Tibial artery (tissue), 4 donors: ENCODE data around the gene RASGRP3.

Experiments used
- DNase-seq, 2 donors: peaks; one replicate each; pipeline ENCODE4 v3.0.0-alpha.2; 2019
- H3K27ac ChIP-seq, 2 donors: fragments of 200-600 bp; sonication (generic) in 1 of 2; 1 replicate in 1 of 2; 2 replicates in 1 of 2; pipeline ENCODE4 v1.5.1; 2018 to 2019; ENCODE audit warnings: mild to moderate bottlenecking in 1 of 2
- H3K27me3 ChIP-seq, 2 donors: fragments of 200-600 bp; sonication (generic) in 1 of 2; one replicate each; pipeline versions ENCODE4 v1.5.1 to v1.6.0; 2016 to 2019
- H3K36me3 ChIP-seq, 3 donors: fragments of 200-600 bp; sonication (generic) in 2 of 3; one replicate each; pipeline ENCODE4 v1.5.1; 2016 to 2019; ENCODE audit warnings: mild to moderate bottlenecking in 2 of 3
- H3K4me1 ChIP-seq, 4 donors: fragments of 200-600 bp; sonication (generic) in 2 of 4; 1 replicate in 3 of 4; 2 replicates in 1 of 4; pipeline ENCODE4 v1.5.1; 2016 to 2019
- H3K4me3 ChIP-seq, 2 donors: fragments of 200-600 bp; sonication (generic) in 1 of 2; 1 replicate in 1 of 2; 2 replicates in 1 of 2; pipeline ENCODE4 v1.5.1; 2018 to 2019; ENCODE audit warnings: mild to moderate bottlenecking in 2 of 2
- H3K9me3 ChIP-seq, 3 donors: fragments of 200-600 bp; sonication (generic) in 1 of 3; one replicate each; pipeline ENCODE4 v1.5.1; 2016 to 2019
- CTCF ChIP-seq, 2 experiments: fragments of 200-600 bp in 1 of 2; fragments of 450-650 bp in 1 of 2; IDR thresholded peaks; one replicate each; pipeline ENCODE4 v1.5.1; 2017 to 2019; ENCODE audit warnings: antibody characterized with exemption in 2 of 2, mild to moderate bottlenecking in 1 of 2, moderate library complexity in 1 of 2
- intact Hi-C: fragments of 100-400 bp; cut with DNase I; formaldehyde crosslinking; loops from one replicate; pipeline ENCODE4 v1.15.0; 2023; ENCODE audit warnings: low total_unique reads

RASGRP3 gene

GRCh38 chr2:33525666-33526065, 49.2 kb downstream of the RASGRP3 start:
- no peaks in the 10 kb centered on the region for H3K36me3 ChIP-seq
- no peaks in the 10 kb centered on the region for H3K27me3 ChIP-seq
- H3K27ac ChIP-seq, result no peak overlapping the region
- no peak for DNase-seq
- H3K4me1 ChIP-seq, result peaks cover 0 to 31% (median 17%) of the 10 kb centered on the region in 4 donors
- intact Hi-C loops, result no loop called here
- H3K4me3 ChIP-seq, result no peak overlapping the region
- no peaks in the 10 kb centered on the region for H3K9me3 ChIP-seq
- no peak for TF ChIP-seq CTCF (IDR thresholded peaks at IDR 0.05)

DNA sequence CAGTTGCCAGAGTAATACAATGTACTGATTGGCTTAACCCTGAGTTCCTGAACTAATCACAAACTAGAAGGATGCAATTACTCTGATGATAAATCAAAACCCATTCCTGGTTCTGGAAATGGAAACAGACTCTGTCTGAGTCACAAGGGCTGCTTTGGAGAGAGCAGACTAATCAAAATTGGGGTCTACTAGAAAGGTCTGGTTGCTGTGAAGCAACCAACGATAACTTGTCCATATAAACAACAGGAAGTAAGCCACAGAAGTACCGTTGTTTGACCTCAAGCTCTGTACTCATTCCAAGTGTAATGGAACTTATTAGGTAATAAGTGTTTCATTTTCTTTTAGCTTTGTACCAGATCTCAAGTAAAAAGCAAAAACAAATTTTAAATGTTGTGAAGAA, 49.7 kb downstream of the RASGRP3 start:
- no peak for TF ChIP-seq CTCF (IDR thresholded peaks at IDR 0.05)
- Histone ChIP-seq H3K4me3 (no peak overlapping the region), H3K4me1 (peaks cover 0 to 28% (median 16%) of the 10 kb centered on the region in 4 donors), H3K9me3 (no peaks in the 10 kb centered on the region), H3K27ac (no peak overlapping the region), H3K36me3 (no peaks in the 10 kb centered on the region), H3K27me3 (no peaks in the 10 kb centered on the region)
- intact Hi-C loops, result no loop called here
- DNase-seq, result no peak

GRCh38 chr2:33526921-33527320, 50.5 kb downstream of the RASGRP3 start:
- Histone ChIP-seq H3K27ac (no peak overlapping the region), H3K4me3 (no peak overlapping the region), H3K4me1 (peaks cover 0 to 24% (median 9%) of the 10 kb centered on the region in 4 donors), H3K9me3 (no peaks in the 10 kb centered on the region), H3K36me3 (no peaks in the 10 kb centered on the region), H3K27me3 (no peaks in the 10 kb centered on the region)
- no peak for DNase-seq
- TF ChIP-seq CTCF (IDR thresholded peaks at IDR 0.05), result no peak
- intact Hi-C loops, result no loop called here

DNA sequence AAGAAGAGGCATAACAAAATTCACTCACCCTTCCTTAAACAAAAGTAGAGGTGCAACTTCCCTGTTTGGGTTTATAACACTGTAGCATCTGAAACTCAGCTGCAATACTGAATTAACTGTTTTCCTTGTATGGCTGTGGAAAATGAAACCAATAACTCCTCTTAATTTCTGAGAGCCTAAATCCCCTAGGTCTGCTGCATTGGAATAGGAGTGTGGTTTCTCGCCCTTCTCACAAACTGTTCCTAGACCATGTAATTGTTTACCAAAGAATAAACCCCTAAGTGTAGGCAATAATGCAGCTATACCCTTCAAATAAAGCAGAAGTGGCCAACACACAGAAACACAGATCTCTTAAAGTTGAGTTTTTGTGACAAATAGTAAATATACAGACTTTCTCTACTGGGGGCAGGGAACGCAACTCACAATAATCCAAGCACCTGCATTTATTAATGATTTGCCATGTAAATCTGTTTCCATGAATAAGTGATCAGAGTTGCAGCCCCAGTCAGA, 52.0 kb downstream of the RASGRP3 start:
- H3K4me1 ChIP-seq, result peaks cover 0 to 17% (median 0%) of the 10 kb centered on the region in 4 donors
- intact Hi-C loops, result no loop called here
- no peak for TF ChIP-seq CTCF (IDR thresholded peaks at IDR 0.05)
- no peak for DNase-seq
- no peaks in the 10 kb centered on the region for H3K27me3 ChIP-seq
- no peaks in the 10 kb centered on the region for H3K36me3 ChIP-seq
- no peaks in the 10 kb centered on the region for H3K9me3 ChIP-seq
- H3K27ac ChIP-seq, result no peak overlapping the region
- no peak overlapping the region for H3K4me3 ChIP-seq

DNA sequence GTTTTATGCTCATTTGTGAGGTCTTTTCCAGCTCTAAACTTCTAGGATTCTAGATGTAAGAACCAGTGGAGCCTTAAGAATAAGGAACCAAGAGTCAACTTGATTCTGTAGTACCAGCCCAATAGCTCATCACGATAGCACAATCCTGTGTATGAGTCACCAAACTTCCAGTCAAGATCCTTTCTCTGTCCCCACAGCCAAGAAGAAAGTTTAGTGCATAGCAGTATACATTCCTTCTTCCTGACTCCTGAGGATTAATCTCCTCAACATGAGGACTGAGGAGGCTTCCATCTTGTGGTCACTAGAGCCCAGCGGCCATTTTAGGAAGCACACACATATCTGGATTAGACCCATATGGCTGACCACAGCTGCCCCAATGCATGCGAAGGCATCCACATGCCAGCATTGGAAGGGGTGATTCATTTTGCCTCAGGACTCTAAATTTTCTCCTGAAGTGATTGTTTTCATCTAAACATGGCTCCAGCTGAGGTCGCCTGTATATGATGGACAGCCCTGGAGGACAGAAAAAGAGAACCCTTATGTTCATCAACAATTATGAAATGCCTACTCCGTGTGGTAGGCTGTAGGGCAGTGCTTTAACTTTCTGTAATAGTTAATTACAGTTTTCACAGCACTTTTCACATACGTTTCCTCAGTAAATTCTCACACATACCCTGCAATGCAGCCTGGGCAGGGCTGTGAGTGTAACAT, 53.5 kb downstream of the RASGRP3 start:
- no peak for TF ChIP-seq CTCF (IDR thresholded peaks at IDR 0.05)
- H3K4me1 ChIP-seq, result peaks cover 0 to 17% (median 0%) of the 10 kb centered on the region in 4 donors
- no peak overlapping the region for H3K27ac ChIP-seq
- no peaks in the 10 kb centered on the region for H3K9me3 ChIP-seq
- DNase-seq, result no peak
- no peaks in the 10 kb centered on the region for H3K36me3 ChIP-seq
- no peaks in the 10 kb centered on the region for H3K27me3 ChIP-seq
- no peak overlapping the region for H3K4me3 ChIP-seq
- intact Hi-C loops, result no loop called here
